ENCODE data around the gene GRK2. TPM values are rescaled to one million over a fixed set of nuclear protein-coding genes. Genes with fewer than 3 reads are reported as not detected.

GRK2 gene
- total and polyA plus RNA-seq, 12 donors = 26.4 to 159 (median 59.6) TPM

- 67 to 100% (median 89%) methylated on average over 1 of the region's 1 CpG for whole genome bisulfite sequencing, 4 donors
- no peak for DNase-seq
- Histone ChIP-seq H3K4me3 (no peak overlapping the region), H3K27ac (peak overlapping the region in 2 of 5 donors; percentile 53 to 60), H3K27me3 (no peaks in the 10 kb centered on the region), H3K9me3 (replicated peaks in 1 of 3) (no peaks in the 10 kb centered on the region), H3K36me3 (replicated peaks in 1 of 2) (peaks cover 0 to 45% of the 10 kb centered on the region in 2 donors), H3K4me1 (replicated peaks in 1 of 2) (peaks cover 41 to 48% of the 10 kb centered on the region in 2 donors)
- TF ChIP-seq CTCF (IDR thresholded peaks at IDR 0.05) = no peak
- intact Hi-C loops (cut with DNase I) = no loop called here
Observed at GRCh38 chr11:67242548-67242947, 23.7 kb upstream of the GRK2 start.

DNA sequence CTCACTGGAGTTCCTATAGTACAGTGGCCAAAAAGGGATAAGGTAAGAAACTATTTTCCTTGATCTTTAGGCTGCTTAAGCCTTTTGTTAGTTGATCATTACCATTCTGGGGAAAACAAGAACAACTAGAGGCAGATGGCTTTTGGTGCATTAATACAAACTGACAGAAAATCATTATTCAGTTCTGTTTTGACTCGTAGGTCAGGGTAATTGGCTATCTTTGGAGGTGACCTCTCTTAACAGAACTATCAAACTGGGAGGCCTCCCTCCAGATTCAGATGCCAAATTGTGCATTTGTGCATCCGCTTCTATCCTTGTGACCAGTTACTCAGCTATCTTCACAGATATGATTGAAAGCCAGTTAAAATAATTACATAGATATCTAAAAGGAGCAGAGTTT, 23.2 kb upstream of the GRK2 start:
- TF ChIP-seq CTCF (IDR thresholded peaks at IDR 0.05) (no peak), POLR2A (IDR thresholded peaks at IDR 0.05) (peak in 1 of 2 donors; percentile 19)
- H3K27ac ChIP-seq = peak overlapping the region in 2 of 5 donors; percentile 53 to 60

GRCh38 chr11:67245046-67245445, 21.2 kb upstream of the GRK2 start:
- Histone ChIP-seq H3K4me1 (replicated peaks in 1 of 2) (peaks cover 43 to 47% of the 10 kb centered on the region in 2 donors), H3K4me3 (no peak overlapping the region), H3K27me3 (no peaks in the 10 kb centered on the region), H3K36me3 (replicated peaks in 1 of 2) (peaks cover 0 to 70% of the 10 kb centered on the region in 2 donors), H3K27ac (no peak overlapping the region), H3K9me3 (replicated peaks in 1 of 3) (no peaks in the 10 kb centered on the region)
- 93 to 95% (median 93%) methylated on average over 11 of the region's 11 CpGs for WGBS, 4 donors
- no peak for DNase-seq
- intact Hi-C loops (cut with DNase I) = no loop called here
- no peak for TF ChIP-seq POLR2A (IDR thresholded peaks at IDR 0.05)
- no peak for TF ChIP-seq CTCF (IDR thresholded peaks at IDR 0.05)

More for the DNA sequence above, 23.2 kb upstream of the GRK2 start:
- 33 to 47% (median 44%) methylated on average over 2 of the region's 2 CpGs for WGBS, 4 donors
- peaks cover 45 to 49% of the 10 kb centered on the region in 2 donors for H3K4me1 ChIP-seq (replicated peaks in 1 of 2)
- H3K27me3 ChIP-seq = no peaks in the 10 kb centered on the region
- H3K4me3 ChIP-seq = no peak overlapping the region
- peaks cover 0 to 50% of the 10 kb centered on the region in 2 donors for H3K36me3 ChIP-seq (replicated peaks in 1 of 2)
- H3K9me3 ChIP-seq (replicated peaks in 1 of 3) = no peaks in the 10 kb centered on the region
- intact Hi-C loops (cut with DNase I) = no loop called here
- DNase-seq = peak in 1 of 7 donors; percentile 16

- DNase-seq = no peak
- H3K9me3 ChIP-seq (replicated peaks in 1 of 3) = no peaks in the 10 kb centered on the region
- peak overlapping the region in 2 of 5 donors; percentile 11 to 26 for H3K27ac ChIP-seq
Observed at GRCh38 chr11:67247946-67248550, 18.2 kb upstream of the GRK2 start.

More at GRCh38 chr11:67247946-67248550, 18.2 kb upstream of the GRK2 start:
- Histone ChIP-seq H3K27me3 (no peaks in the 10 kb centered on the region), H3K4me1 (replicated peaks in 1 of 2) (peaks cover 22 to 25% of the 10 kb centered on the region in 2 donors), H3K36me3 (replicated peaks in 1 of 2) (peaks cover 0 to 98% of the 10 kb centered on the region in 2 donors), H3K4me3 (no peak overlapping the region)
- intact Hi-C loops (cut with DNase I) = no loop called here
- WGBS, 4 donors = 90 to 92% (median 91%) methylated on average over 5 of the region's 5 CpGs
- TF ChIP-seq CTCF (IDR thresholded peaks at IDR 0.05) = no peak
- TF ChIP-seq POLR2A (IDR thresholded peaks at IDR 0.05) = no peak

Data from adrenal gland (tissue), 12 donors.